HEK293 (cell line): ENCODE results near the gene GRIK4.

Experiments used
- CTCF ChIA-PET: fragments of 350-600 bp; formaldehyde crosslinking; extraction: SDS; loops from one replicate; lab custom pipeline; 2021; ENCODE audit warnings: antibody characterized with exemption; lab: Yijun Ruan, JAX
- POLR2A ChIA-PET: fragments of 300-600 bp; formaldehyde crosslinking; extraction: SDS; loops from one replicate; lab custom pipeline; 2020; ENCODE audit warnings: antibody characterized with exemption, inconsistent platforms; lab: Yijun Ruan, JAX
- H3K27ac ChIP-seq: fragments of 200-500 bp; sonication (Bioruptor generic); 2 replicates; pipeline ENCODE4 v1.5.1; 2014; ENCODE audit warnings: low read depth, low read length, control low read depth, inconsistent platforms; ENCODE audit errors: extremely low read depth
- H3K36me3 ChIP-seq, 2 experiments: fragments of 200-500 bp in 1 of 2; sonication (Bioruptor generic) in 1 of 2; 1 replicate in 1 of 2; 2 replicates in 1 of 2; pipeline ENCODE4 v1.5.1; 2014 to 2017; ENCODE audit warnings: inconsistent platforms in 2 of 2, low read length in 2 of 2; ENCODE audit not compliant: control insufficient read depth in 2 of 2, insufficient read depth in 1 of 2
- H3K4me1 ChIP-seq: fragments of 200-500 bp; sonication (Bioruptor generic); 2 replicates; pipeline ENCODE4 v1.5.1; 2014; ENCODE audit warnings: mild to moderate bottlenecking, low read length, inconsistent platforms; ENCODE audit not compliant: control insufficient read depth, insufficient read depth
- H3K4me3 ChIP-seq: 2 replicates; pipeline ENCODE4 v1.5.1; 2011; ENCODE audit warnings: low read depth, mild to moderate bottlenecking, control low read depth, low read length, moderate library complexity
- H3K9me3 ChIP-seq: fragments of 200-500 bp; sonication (Bioruptor generic); 2 replicates; pipeline ENCODE4 v1.5.1; 2014; ENCODE audit warnings: low read depth, low read length, inconsistent platforms; ENCODE audit not compliant: control insufficient read depth, insufficient read depth
- ELK4 ChIP-seq: IDR thresholded peaks from 2 replicates; pipeline ENCODE4 v1.6.1; 2011; ENCODE audit warnings: mild to moderate bottlenecking, low read depth, low read length, borderline replicate concordance
- GLIS1 ChIP-seq: fragments of 450-650 bp; formaldehyde crosslinking; IDR thresholded peaks from 2 replicates; pipeline ENCODE4 v1.5.1; 2016; ENCODE audit warnings: missing biosample characterization, missing genetic modification characterization
- SCRT1 ChIP-seq: fragments of 450-650 bp; formaldehyde crosslinking; IDR thresholded peaks from 2 replicates; pipeline ENCODE4 v1.5.1; 2016; ENCODE audit warnings: missing biosample characterization, missing genetic modification characterization, borderline replicate concordance
- ZNF121 ChIP-seq: fragments of 450-650 bp; formaldehyde crosslinking; IDR thresholded peaks from 2 replicates; pipeline ENCODE4 v1.5.1; 2016; ENCODE audit warnings: missing biosample characterization, missing genetic modification characterization
- ZNF174 ChIP-seq: fragments of 450-650 bp; formaldehyde crosslinking; IDR thresholded peaks from 2 replicates; pipeline ENCODE4 v1.5.0; 2017; ENCODE audit warnings: missing biosample characterization, mild to moderate bottlenecking, missing genetic modification characterization
- ZNF184 ChIP-seq: fragments of 450-650 bp; IDR thresholded peaks from 2 replicates; pipeline ENCODE4 v1.5.1; 2018; ENCODE audit warnings: missing biosample characterization, mild to moderate bottlenecking, missing genetic modification characterization
- ZNF292 ChIP-seq: fragments of 450-650 bp; formaldehyde crosslinking; IDR thresholded peaks from 2 replicates; pipeline ENCODE4 v1.5.1; 2016; ENCODE audit warnings: low read depth, missing biosample characterization, missing genetic modification characterization, borderline replicate concordance
- ZNF302 ChIP-seq: fragments of 450-650 bp; formaldehyde crosslinking; IDR thresholded peaks from 2 replicates; pipeline ENCODE4 v1.5.1; 2016; ENCODE audit warnings: missing biosample characterization, missing genetic modification characterization, low read depth
- ZNF350 ChIP-seq: fragments of 450-650 bp; formaldehyde crosslinking; IDR thresholded peaks from 2 replicates; pipeline ENCODE4 v1.5.0; 2017; ENCODE audit warnings: missing biosample characterization, mild to moderate bottlenecking, missing genetic modification characterization
- ZNF423 ChIP-seq: fragments of 450-650 bp; formaldehyde crosslinking; IDR thresholded peaks from 2 replicates; pipeline ENCODE4 v1.5.1; 2016; ENCODE audit warnings: missing biosample characterization, missing genetic modification characterization
- ZNF473 ChIP-seq: fragments of 450-650 bp; formaldehyde crosslinking; IDR thresholded peaks from 2 replicates; pipeline ENCODE4 v1.5.1; 2017; ENCODE audit warnings: missing biosample characterization, missing genetic modification characterization
- ZNF558 ChIP-seq: fragments of 450-650 bp; formaldehyde crosslinking; IDR thresholded peaks from 2 replicates; pipeline ENCODE4 v1.5.1; 2016; ENCODE audit warnings: missing biosample characterization, missing genetic modification characterization
- ZNF629 ChIP-seq: fragments of 450-650 bp; formaldehyde crosslinking; IDR thresholded peaks from 2 replicates; pipeline ENCODE4 v1.5.1; 2017; ENCODE audit warnings: missing biosample characterization, missing genetic modification characterization
- ZNF707 ChIP-seq: fragments of 450-650 bp; formaldehyde crosslinking; IDR thresholded peaks from 2 replicates; pipeline ENCODE4 v1.5.1; 2016; ENCODE audit warnings: missing biosample characterization, missing genetic modification characterization
- TF ChIP-seq, protein P1 (sequence below): fragments of 450-650 bp; formaldehyde crosslinking; IDR thresholded peaks from 2 replicates; pipeline ENCODE4 v1.5.1; 2017; ENCODE audit warnings: missing biosample characterization, missing genetic modification characterization

Gene GRIK4

DNA sequence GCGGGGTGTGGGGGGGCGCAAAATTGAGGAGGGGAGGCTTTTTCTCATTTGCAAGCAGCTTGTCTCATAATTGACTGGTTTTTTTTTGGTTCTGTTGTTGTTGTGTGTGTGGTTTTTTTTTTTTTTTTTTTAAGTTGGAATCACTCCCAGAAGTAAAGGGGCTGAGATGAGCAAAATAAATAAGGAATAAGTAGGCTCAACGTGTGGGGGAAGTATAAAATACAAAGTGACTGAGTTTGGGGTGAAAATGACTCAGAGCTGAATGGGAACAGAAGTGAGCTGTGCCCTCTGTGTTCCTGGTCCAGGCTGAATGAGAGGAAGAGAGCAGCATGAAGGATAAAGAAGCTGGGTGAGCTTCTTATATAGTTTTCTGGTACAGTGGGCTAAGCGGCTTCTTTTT, 90.0 kb downstream of the GRIK4 start:
- no peak overlapping the region for H3K27ac ChIP-seq
- no peaks in the 10 kb centered on the region for H3K9me3 ChIP-seq
- no peak for TF ChIP-seq GLIS1 (tag by site-specific recombination)
- TF ChIP-seq, protein P1, sequence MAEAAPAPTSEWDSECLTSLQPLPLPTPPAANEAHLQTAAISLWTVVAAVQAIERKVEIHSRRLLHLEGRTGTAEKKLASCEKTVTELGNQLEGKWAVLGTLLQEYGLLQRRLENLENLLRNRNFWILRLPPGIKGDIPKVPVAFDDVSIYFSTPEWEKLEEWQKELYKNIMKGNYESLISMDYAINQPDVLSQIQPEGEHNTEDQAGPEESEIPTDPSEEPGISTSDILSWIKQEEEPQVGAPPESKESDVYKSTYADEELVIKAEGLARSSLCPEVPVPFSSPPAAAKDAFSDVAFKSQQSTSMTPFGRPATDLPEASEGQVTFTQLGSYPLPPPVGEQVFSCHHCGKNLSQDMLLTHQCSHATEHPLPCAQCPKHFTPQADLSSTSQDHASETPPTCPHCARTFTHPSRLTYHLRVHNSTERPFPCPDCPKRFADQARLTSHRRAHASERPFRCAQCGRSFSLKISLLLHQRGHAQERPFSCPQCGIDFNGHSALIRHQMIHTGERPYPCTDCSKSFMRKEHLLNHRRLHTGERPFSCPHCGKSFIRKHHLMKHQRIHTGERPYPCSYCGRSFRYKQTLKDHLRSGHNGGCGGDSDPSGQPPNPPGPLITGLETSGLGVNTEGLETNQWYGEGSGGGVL (tag by site-specific recombination) = peak; percentile 41; the same call in 1 of the 2 replicates
- no peak for TF ChIP-seq ZNF121 (tag by site-specific recombination)
- no peak for TF ChIP-seq ZNF707 (tag by site-specific recombination)
- CTCF ChIA-PET = interaction anchor here (1.0 kb wide), 1 partner anchor 84 kb away, joined by 3 read pairs; no protein-coding TSS in a partner anchor
- H3K4me3 ChIP-seq = no peak overlapping the region
- POLR2A ChIA-PET = no interaction called here
- H3K36me3 ChIP-seq = no peaks in the 10 kb centered on the region
- no peaks in the 10 kb centered on the region for H3K4me1 ChIP-seq

- Histone ChIP-seq H3K27ac (no peak overlapping the region), H3K9me3 (no peaks in the 10 kb centered on the region), H3K36me3 (no peaks in the 10 kb centered on the region), H3K4me1 (no peaks in the 10 kb centered on the region), H3K4me3 (no peak overlapping the region)
- POLR2A ChIA-PET = no interaction called here
- TF ChIP-seq ZNF174 (tag by site-specific recombination) (no peak), ZNF302 (tag by site-specific recombination) (no peak), ZNF473 (tag by site-specific recombination) (no peak), ZNF350 (tag by site-specific recombination) (no peak)
- CTCF ChIA-PET = no interaction called here
Measured at GRCh38 chr11:120603071-120603470, 91.5 kb downstream of the GRIK4 start.

- ChIA-PET POLR2A (no interaction called here), CTCF (interaction anchor here (1.0 kb wide), 1 partner anchor 35 kb away, joined by 3 read pairs; no protein-coding TSS in a partner anchor)
- Histone ChIP-seq H3K9me3 (no peaks in the 10 kb centered on the region), H3K36me3 (no peaks in the 10 kb centered on the region), H3K27ac (no peak overlapping the region), H3K4me1 (no peaks in the 10 kb centered on the region; the same call in 1 of the 2 replicates), H3K4me3 (no peak overlapping the region)
- TF ChIP-seq ZNF558 (tag by site-specific recombination) (no peak), ZNF629 (tag by site-specific recombination) (no peak), ZNF423 (tag by site-specific recombination) (no peak), ZNF184 (tag by site-specific recombination) (no peak), ELK4 (no peak)
Measured at GRCh38 chr11:120605469-120605868, 93.9 kb downstream of the GRIK4 start.

DNA sequence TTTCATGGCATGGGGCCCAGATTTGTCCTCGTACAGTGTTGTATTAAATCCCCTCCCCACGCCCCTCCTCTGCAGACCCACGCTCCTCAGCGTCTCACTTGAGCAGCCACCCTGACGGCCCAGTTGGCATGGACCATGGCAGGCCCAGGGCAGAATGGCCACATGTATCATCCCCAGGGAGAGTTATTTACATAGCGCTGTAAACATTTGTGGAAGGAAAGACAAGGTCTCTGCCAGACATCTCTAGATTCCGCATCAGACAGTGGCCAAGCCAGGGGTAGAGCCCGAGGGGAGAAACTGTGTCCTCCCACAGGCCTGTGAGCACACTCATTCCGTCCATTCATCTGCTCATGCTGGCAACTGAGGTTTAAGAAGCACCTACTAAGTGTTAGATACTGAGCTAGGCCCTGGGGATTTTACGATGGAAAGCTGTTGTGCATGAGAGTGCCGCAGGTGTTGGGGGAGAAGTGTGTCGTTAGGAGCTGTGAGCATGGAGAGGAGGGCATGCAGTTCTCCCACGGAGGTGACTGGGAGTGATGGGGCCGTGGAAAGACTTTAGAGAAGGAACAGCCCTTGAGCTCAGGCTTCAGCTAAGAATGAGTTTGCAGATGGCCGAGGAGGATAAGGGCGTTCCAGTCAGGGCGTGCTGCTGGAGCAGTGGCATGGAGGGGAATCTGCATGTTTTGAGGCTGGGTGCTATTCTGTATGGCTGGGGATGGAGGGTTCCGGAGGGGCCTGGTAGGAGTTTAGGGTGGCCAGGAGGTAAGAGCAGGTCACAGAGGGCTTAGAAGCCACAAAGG, 94.9 kb downstream of the GRIK4 start:
- Histone ChIP-seq H3K9me3 (no peaks in the 10 kb centered on the region), H3K36me3 (no peaks in the 10 kb centered on the region), H3K27ac (no peak overlapping the region), H3K4me1 (no peaks in the 10 kb centered on the region; the same call in 1 of the 2 replicates), H3K4me3 (no peak overlapping the region)
- TF ChIP-seq ZNF292 (tag by site-specific recombination) = no peak
- TF ChIP-seq SCRT1 (tag by site-specific recombination) = 0 out of 2 replicates have a peak, but pooled peaks have one; percentile 17
- ChIA-PET POLR2A (no interaction called here), CTCF (no interaction called here)
